Hematopoietic multipotent progenitor cell treated with erythropoietin and hydrocortisone succinate and interleukin-3 and kit ligand, for 8 days (in vitro differentiated cells): ENCODE results near the gene PREX1.

Experiments used
- DNase-seq: peaks from one replicate; pipeline ENCODE4 v3.0.0-alpha.2; 2015

The PREX1 gene

DNA sequence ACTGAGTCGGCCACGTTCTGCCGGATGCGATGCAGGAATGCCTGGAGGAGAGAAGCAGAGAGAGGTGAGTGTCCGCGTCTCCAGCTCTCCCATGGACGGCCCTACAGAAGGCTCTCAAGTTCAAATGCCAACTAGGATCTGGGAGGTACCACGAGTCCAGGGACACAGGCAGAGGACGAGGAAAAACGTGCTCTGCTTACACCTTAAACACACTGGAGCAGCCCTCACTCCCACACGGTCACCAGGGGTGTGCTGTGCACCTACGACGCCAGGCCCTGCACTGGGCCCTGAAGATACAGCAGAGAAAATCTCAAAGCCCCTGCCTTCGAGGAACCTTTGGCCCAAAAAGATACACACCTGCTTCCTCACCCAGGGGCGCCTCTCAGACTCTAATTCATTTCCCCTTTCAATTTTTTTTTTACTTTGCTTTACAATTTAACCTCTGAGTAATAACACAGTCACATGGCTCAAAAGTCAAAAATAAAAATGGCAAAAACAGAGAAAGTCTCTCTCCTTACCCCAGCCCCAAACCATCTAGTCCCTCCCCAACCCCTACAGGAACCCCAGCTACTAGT, 79.9 kb downstream of the PREX1 start:
- DNase-seq, result no peak

DNA sequence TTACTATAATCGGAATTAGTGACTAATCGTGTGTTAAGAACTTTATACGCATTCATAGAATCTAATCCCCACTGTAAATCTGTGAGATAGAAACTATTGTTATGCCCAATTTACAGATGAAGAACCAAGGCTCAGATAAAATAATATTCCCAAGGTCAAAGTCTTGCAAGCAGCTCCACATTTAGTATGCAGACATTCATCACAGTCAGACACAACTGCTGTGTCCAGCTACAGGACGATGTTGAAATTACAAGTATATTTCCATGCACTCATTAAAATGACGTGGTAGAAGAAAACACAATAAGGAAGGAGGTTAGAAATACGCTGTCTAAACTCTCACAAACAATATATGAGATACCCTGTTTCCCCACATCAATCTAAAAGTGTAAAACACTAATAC, 82.5 kb downstream of the PREX1 start:
- peak; percentile 5 for DNase-seq

DNA sequence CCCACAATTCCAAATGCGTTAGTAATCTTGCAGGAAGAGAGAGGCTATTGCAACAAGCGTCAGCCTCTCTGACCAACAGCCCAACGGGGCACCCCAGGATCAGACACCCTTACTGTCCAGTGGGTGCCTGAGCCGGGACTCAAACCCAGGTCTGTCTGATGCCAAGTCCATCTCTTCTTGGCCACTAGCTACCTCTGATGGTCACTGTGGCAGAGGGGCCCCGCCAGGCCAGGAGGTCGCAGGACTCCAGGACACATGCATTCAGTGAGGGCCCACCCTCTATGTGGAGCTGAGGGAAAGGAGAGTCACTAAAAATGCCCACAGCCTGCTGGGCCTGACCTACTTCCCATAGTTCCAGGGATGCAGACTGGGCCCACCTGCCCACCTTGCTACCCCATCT, 83.3 kb downstream of the PREX1 start:
- DNase-seq, result no peak

DNA sequence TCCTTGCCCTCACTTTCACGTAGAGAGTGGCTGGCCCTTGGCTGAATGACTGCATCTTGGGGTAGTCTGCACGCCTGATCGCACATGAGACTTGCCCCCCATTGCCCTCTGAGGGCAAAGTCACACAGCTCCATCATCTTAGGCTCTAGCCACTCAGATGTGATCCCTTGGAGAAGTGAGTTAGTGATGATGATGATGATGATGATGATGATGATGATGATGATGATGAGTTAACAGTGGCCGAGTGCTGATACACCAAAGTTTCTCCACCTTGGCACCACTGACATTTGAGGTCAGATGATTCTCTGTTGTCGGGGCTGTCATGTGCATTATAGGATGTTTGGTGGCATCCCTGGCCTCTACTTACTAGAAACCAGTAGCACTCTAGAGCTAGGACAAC, 84.0 kb downstream of the PREX1 start:
- DNase-seq, result no peak

DNA sequence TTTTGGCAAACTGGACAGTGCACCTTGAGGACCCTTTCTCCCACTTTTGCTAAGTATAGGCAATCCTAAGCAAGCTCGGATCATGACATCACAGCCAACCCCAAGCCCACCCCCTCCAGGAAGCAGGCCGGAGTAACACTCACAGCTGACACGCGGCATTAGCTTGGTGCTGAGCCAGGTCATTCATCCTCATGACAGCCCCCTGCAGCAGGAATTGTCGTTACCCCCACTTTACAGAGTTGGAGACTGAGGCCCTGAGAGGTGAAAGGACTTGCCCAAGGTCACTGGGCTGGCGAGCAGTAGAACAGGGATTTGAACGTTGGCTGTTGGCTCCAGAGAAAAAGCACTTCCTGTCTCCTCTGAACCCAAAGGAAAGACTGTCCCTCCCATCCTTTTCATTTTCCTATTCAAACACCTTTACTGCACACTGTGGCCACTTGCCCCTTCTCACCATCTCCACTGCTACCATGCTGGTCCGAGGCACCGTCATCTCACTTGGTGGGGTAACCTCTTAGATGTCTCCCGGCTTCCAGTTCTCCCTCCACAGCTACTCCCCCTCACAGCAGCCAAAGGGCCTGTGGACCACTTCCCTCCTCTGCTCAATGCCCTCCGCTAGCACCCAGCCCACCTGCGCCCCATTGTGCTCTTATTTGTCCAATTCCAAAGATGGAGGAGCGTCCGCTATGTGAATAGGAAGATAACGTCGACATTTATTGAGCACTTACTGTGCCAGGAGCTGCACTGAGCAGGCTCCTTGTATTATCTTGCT, 84.7 kb downstream of the PREX1 start:
- DNase-seq, result no peak

DNA sequence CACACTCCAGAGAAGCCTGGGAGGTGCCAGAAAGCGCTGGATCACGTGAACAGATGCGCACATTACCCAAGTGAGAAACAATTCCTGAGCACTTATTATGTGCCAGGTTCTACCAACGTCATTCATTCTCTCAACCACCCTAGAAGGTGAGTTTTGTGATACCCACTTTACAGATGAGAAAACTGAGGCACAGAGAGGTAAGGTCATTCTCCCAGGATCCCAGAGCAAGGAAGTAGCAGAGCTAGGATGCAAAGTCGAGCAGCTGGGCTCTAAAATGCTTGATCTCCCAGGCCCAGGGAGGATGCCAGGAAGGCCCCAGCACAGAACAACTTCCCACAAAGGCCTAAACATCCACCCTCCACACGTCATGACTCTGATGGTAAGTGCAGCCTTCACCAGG, 85.6 kb downstream of the PREX1 start:
- no peak for DNase-seq

DNA sequence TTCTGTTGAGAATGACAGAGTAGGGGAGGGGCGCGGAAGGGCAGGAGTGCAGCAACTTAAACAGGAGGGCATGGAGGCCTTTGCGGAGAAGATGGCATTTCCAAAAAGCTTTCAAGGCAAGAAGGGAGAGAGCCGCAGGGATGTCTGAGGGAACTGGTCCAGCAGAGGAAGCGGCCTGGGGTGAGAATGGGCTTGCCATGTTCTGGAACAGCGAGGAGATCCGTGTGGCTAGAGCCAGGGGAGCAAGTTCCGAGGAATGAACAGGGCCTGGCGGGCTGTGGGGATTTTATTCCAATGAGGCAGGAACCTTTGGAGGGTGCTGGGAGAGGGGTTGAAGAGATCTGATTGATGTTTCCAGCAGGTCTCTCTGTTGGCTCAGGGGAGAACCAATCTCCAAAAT, 86.1 kb downstream of the PREX1 start:
- no peak for DNase-seq

DNA sequence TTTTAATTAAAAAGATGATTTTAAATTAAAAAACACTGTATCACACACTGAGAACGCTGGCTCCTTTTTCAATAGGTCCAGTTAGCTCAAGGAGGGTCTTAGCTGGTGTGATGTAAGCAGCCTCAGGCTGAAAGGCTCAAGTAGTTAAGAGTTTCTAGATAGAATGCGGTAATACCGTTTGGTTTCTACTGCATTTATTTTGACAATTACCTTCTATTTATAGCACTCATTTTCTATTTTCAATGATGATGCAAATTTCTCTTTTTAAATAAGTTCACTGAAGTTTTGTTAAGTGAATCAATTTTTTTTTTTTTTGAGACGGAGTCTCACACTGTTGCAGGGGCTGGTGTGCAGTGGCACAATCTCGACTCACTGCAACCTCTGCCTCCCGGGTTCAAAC, 87.1 kb downstream of the PREX1 start:
- DNase-seq, result no peak

DNA sequence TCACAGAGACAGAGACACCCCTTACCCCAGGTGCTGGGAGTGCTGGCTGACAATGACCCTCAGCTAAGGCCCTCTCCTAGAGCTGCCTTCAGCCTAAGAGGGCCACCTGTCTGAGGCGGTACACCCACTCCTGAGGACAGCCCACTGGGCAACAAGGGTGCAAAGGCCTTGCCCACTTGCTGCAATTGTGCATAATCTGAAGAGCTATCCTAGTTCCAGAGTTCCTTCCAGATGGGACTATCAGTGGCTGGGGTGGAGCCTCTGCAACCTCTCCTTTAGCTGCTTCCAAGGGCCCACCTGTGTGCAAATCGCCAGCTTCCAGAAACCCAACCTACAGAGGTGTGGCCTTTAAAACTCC, 87.5 kb downstream of the PREX1 start:
- DNase-seq, result no peak

DNA sequence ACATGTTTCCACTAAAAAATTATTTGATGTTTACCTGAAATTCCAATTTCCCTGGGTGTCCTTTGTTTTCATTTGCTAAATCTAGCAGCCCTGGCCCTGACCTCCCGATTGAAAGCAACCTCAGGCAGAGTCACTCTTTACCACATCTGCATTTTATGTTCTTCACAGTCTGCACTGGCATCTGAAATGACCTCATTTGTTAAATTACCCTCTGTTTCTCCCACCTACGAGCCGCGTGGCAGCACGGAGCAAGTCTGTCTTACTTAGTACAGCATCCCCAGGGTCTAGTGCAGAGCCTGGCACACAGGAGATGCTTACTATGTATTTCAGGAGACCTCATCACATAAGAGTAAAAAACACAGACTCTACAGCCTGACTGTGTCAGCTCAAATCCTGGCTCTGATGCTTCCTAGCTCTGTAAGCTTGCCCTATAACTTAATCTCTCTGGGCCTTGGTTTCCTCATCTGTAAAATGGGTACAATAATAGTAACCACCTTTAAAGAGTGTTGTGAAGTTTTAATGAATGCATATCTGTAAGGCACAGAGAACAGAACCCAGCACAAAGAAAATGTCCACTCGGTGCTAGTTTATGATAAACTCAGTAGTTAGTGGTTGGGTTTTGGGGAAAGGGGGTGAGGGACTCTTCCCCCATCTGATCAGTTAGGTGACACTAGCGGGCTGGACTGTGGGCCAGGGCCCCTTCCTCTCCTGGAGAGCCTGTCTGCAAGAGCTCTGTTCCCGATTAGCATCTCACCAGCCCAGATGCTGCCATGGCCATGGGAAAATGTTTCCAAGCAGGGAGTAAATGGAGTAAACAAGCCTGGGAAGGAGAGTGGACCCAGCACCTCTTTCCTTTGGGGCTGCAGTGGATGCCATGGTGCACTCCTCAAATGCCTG, 88.2 kb downstream of the PREX1 start:
- no peak for DNase-seq

DNA sequence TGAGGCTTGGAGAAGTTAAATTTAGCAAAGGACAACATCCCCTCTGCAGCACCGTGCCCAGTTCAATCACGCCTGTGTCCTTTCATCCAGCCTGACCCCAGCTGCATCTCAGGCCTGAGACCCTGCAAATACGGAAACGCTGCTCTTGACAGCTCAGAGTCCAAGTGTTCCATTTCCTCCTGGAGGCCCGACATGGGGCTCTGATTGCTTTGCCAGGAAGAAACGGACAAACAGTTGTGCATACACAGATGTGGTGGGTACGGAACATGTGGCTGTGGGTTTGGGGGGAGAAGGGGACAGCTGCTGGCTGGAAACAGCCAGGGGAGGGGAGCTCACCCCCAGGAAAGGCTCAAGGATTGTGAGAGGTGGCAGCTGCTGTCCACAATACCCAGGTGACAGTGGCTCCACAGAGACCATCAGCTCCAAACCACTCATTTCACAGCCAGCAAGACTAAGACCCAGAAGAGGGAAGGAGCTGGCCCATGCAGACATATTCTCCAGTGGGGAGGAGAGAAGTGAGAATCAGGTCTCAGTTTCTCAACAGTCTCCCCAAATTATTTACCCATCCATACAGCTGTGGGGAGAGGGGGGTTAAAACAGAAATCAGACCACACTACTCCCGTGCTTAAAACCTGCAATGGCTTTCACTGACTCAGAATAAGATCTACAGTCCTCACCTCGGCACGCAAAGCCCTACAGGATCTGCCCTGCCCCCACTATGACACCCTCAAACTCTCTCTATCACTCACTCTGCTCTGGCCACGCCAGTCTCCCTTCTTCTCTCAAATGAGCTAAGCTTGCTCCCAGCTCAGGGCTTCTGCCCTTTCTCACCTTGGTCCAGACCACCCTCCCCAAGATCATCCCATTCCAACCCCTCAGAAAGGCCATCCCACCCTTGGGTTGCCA, 89.1 kb downstream of the PREX1 start:
- no peak for DNase-seq

DNA sequence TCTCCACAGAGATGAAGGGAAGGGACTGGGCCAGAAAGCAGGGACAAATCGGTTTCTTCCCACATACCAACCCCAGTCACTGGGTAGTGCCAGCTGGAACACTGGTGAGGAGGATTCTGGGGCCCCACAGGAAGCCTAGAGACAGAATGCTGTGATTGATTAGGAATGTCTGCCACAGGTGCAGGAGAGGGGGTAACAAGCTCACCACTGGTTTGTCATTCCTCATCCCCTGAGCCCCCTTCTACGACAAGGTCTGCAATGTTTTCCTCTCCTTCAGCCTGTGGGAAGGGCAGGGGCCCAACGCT, 89.8 kb downstream of the PREX1 start:
- no peak for DNase-seq

DNA sequence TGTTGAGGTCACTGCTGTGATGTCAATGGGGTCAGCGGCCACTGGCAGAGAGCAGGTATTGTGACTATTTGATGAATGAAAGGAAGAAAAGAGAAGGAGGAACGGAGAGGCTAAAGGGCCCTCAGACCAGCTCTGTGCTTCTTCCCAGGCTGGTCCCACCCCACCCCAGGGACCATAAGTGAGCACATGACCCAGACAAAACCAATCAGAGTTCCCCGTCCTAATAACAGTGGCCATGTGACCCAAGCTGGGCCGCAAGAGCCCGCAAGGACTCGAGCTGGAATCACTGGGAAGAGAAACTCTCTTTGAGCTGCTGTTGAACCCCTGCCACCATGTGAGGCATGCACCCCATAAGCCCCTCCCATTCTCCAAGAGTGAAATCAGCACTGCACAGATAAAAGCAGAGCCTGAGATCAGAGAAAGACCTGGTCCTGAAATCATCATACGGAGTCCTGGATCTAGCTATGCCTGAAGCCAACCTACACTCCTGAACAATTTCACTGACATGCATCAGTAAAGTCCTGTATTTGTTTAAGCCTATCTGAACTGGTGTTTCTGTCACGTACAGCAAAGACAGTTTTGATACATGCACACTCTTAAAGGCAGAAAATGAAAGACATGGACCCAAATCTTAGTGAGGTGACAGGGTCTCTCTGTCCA, 90.2 kb downstream of the PREX1 start:
- no peak for DNase-seq

DNA sequence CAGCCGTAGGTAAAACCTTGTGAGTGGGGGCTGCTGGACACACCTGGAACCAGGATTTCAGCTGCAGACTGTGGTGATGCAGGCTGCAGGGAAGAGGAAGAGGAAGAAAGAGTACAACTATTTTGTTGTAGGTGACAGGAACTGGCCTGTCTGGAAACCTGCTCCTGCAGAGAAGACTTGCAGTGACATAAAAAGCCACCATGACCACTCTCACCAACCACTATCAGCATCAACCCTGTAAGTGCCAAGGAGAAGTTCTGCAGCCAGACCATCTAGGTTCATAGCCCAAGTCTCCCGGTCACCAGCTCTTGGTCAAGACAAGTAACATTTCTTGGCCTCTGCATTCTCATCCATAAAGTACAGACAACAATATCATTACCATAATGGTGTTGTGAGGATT, 91.2 kb downstream of the PREX1 start:
- DNase-seq, result no peak

DNA sequence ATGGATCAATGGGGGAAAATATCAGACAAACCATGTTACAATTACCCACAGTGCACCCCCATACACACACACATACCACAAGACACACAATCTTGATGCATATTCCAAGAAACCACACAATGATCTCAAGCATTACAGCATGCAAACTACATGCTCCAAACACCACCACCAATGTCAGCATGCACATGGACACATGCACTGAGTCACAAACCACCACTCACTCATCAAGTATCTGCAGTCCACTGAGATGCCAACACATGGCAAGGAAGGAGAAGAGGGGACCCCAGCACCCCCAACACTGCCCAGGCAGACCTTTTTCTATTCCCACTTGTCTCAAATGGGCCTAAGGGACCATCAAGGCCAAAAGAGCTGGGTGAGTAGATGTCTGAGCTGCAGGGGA, 91.6 kb downstream of the PREX1 start:
- no peak for DNase-seq

DNA sequence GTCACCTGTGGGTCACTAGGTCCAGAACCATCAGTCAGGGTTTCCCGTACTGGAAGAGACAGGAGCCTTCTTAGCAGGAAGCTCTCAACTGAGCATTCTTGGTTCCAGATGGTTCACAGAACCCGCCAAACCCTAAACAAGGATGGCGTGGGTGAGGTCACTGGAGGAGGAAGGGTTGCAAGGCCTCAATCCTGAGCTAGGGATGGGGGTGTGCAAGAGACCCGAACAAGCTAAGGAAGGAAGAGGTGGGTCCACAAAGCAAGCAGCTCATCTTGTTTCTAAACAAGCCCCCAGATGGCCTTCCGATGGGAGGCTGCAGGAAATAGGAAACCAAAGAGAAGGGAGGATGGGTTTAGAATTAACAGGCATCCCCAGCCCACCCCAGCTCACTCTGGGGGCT, 92.7 kb downstream of the PREX1 start:
- DNase-seq, result no peak

DNA sequence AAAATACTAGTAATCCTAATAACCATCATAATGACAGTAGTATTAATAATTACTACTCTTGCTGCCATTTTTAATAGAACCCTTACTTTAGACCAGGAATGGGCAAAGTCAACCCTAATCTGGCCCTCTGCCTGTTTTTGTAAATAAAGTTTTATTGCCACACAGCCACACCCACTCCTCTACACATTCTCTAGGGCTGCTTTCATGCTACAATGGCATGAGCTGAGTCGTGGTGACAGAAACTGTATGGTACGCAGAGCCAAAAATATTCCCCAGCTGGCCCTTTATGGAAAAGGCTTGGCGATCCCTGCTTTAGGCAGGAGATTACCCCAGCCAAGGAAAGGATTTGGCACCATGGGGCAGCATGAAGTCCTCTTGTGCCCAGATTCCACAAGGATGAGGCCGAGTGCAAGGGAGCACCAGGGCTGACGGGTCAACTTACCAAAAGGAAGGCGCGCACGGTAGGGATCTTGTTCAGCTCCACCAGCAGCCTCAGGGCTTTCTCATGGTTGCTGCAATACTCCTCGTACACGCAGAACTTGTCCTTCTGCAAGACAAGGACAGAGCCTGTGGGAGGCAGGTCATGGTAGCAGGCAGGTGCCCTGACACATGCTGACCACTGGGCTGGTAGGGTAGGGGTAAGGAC, 93.6 kb downstream of the PREX1 start:
- DNase-seq, result no peak

DNA sequence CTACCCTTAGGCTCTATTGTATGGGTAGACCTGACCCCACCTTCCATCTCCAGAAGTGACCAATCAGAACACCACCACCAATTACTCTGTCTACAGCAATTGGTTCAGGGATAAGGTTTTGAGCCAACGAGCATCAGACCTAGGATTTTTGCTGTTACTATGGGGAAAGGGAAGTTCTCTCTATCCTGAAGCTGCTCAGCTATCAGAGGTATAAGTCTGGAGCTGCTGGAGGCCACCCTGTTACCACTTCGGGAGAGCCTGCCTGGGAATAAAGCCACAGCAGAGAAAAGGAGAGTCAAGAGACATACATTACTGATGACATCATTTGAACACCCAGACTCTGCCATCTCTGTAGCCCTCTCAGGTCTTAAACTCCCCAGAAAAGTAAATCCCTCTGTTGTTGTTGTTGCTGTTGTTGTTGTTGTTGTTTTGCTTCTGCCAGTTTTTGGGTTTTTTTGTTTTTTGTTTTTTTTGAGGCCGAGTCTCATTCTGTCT, 94.5 kb downstream of the PREX1 start:
- DNase-seq, result peak; percentile 44

DNA sequence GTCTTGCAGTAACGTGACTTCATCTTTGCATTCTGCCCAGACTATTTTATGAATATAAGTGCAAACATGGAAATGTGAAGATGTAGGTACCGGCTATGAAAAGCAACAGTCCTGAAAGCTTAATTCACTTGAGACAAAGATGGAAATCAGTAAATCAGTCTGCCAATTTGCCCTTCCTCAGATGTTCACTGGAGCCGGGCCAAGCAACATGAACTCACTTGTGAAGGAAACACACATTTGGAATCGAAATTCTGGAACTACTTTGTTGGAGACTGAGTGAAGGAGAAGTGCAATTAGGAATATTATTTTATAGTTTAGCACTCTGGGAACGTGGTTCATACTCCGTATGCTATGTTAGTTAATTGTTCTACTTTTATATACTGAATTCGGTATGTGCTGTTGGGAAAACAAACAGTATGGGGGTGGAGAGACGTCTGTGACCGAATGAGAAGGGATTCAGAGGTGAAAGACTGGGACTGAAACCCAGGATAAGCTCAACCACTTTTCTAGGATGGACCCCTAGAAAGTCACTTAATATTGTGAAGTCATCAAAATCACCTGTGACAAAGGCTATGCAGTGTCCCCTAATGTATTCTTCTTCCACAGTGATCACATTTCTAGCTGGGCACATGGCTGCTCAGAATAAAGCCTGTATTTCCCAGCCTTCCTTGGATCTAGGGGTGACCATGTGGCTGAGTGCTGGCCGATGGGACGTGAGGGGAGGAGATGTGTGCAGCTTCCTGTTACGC, 95.5 kb downstream of the PREX1 start:
- DNase-seq, result no peak

DNA sequence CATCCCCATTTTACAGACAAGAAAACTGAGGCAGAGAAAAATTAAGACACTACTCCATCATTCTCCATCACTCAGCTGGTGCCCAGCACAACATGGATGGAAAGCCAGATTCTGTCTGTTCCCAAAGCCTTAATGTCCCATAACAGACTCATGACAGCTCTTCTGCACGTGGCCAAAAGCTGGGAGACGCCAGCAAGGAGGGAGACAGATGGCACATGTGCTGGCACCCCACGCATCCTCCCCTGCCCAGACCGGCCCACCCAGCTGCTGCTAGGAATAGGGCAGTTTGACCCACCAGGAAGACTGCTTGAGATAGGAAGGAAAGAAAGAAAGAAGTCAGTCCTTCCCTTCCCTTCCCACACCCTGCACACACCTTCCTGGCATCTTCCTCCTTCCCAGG, 96.3 kb downstream of the PREX1 start:
- no peak for DNase-seq

DNA sequence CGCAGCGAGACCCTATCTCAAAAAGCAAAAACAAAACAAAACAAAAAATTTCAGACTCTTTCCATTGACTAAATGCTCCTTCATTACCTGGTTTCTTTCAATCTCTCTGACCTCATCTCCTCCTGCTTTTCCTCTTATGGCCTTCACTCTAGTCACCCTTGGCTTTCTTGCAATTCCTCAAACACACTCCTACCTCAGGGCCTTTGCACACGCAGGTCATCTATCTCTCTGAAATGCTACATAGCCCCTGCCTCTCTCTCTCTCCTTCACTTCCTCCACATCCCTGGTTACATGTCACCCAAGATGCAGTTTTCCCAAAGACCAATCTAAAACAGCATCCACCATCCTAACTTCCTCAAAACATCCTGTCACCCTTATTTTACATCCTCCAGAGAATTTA, 96.8 kb downstream of the PREX1 start:
- DNase-seq, result no peak
